ENCODE measurements around the gene ODAD2. TPM values are rescaled to one million over a fixed set of nuclear protein-coding genes. Genes with fewer than 3 reads are reported as not detected.

ODAD2 gene
- total and polyA plus RNA-seq, 11 donors = 0.21 to 1.5 (median 0.64) TPM; not detected in 6

- Histone ChIP-seq H3K4me3 (no peak overlapping the region), H3K27ac (no peak overlapping the region), H3K9me3 (peaks cover 0 to 7% (median 0%) of the 10 kb centered on the region in 12 donors), H3K36me3 (no peaks in the 10 kb centered on the region), H3K27me3 (no peaks in the 10 kb centered on the region), H3K4me1 (no peaks in the 10 kb centered on the region)
- whole genome bisulfite sequencing, 4 donors = 43 to 54% (median 49%) methylated on average over 2 of the region's 2 CpGs
- DNase-seq = no peak
- no peak for ATAC-seq
- intact Hi-C loops (cut with DNase I) = no loop called here
- TF ChIP-seq POLR2A (IDR thresholded peaks at IDR 0.05) = no peak
- TF ChIP-seq CTCF (IDR thresholded peaks at IDR 0.05) = no peak
Measured at GRCh38 chr10:28012990-28013515, 14.2 kb upstream of the ODAD2 start.

- no peaks in the 10 kb centered on the region for H3K4me1 ChIP-seq
- 71 to 91% (median 88%) methylated on average over 1 of the region's 1 CpG for WGBS, 4 donors
- intact Hi-C loops (cut with DNase I) = no loop called here
- no peak overlapping the region for H3K4me3 ChIP-seq
- no peak overlapping the region for H3K27ac ChIP-seq
- no peak for ATAC-seq
- peaks cover 0 to 3% (median 0%) of the 10 kb centered on the region in 9 donors for H3K27me3 ChIP-seq
- H3K36me3 ChIP-seq = no peaks in the 10 kb centered on the region
- DNase-seq = no peak
- H3K9me3 ChIP-seq = peaks cover 0 to 7% (median 0%) of the 10 kb centered on the region in 12 donors
- TF ChIP-seq CTCF (IDR thresholded peaks at IDR 0.05) (no peak), POLR2A (IDR thresholded peaks at IDR 0.05) (no peak)
Measured at GRCh38 chr10:28010821-28011220, 11.9 kb upstream of the ODAD2 start.

GRCh38 chr10:28008054-28008453 lies 9.2 kb upstream of the ODAD2 start:
- intact Hi-C loops (cut with DNase I) = no loop called here
- no peak for ATAC-seq

GRCh38 chr10:28001353-28001752 lies 2.5 kb upstream of the ODAD2 start:
- intact Hi-C loops (cut with DNase I) = no loop called here
- Histone ChIP-seq H3K4me1 (peaks cover 0 to 12% (median 0%) of the 10 kb centered on the region in 12 donors), H3K4me3 (no peak overlapping the region), H3K27me3 (peaks cover 0 to 36% (median 0%) of the 10 kb centered on the region in 9 donors), H3K27ac (no peak overlapping the region), H3K36me3 (no peaks in the 10 kb centered on the region), H3K9me3 (no peaks in the 10 kb centered on the region)
- DNase-seq (no peak), ATAC-seq (no peak)
- 86 to 93% (median 90%) methylated on average over 7 of the region's 7 CpGs for WGBS, 4 donors
- TF ChIP-seq POLR2A (IDR thresholded peaks at IDR 0.05) (no peak), CTCF (IDR thresholded peaks at IDR 0.05) (no peak)

More at GRCh38 chr10:28008054-28008453, 9.2 kb upstream of the ODAD2 start:
- no peaks in the 10 kb centered on the region for H3K4me1 ChIP-seq
- 71 to 78% (median 75%) methylated on average over 3 of the region's 3 CpGs for WGBS, 4 donors
- no peak for DNase-seq
- H3K9me3 ChIP-seq = peaks cover 0 to 2% (median 0%) of the 10 kb centered on the region in 12 donors
- H3K27me3 ChIP-seq = peaks cover 0 to 3% (median 0%) of the 10 kb centered on the region in 9 donors
- no peak overlapping the region for H3K27ac ChIP-seq
- no peak overlapping the region for H3K4me3 ChIP-seq
- no peaks in the 10 kb centered on the region for H3K36me3 ChIP-seq
- TF ChIP-seq CTCF (IDR thresholded peaks at IDR 0.05) = no peak
- TF ChIP-seq POLR2A (IDR thresholded peaks at IDR 0.05) = no peak

Data from heart left ventricle (tissue), 16 donors.